OCI-LY7 (cell line): ENCODE measurements around the gene ACSM2A. TPM values are rescaled to one million over a fixed set of nuclear protein-coding genes. Genes with fewer than 3 reads are reported as not detected.
"Not testable (repeated sequence)": the region's sequence is repeated elsewhere in the genome, so short reads cannot be mapped to it uniquely, and the experiment has no call there.

Experiments used
- BruUV-seq: library from RNA; stranded (reverse); fragments of 400-500 nt; replicated peaks from 2 replicates; lab custom pipeline; 2021; lab: Mats Ljungman, UMichigan
- CTCF ChIA-PET: fragments of 300-600 bp; sonication (Branson Sonifier 250); formaldehyde crosslinking; loops from one replicate; lab custom pipeline; 2022; ENCODE audit warnings: antibody characterized with exemption; ENCODE audit not compliant: unreplicated experiment; lab: Charles Lee
- POLR2A ChIA-PET: fragments of 300-600 bp; sonication (Branson Sonifier 250); formaldehyde crosslinking; loops from one replicate; lab custom pipeline; 2022; ENCODE audit warnings: antibody characterized with exemption; lab: Charles Lee
- DNase-seq: peaks from one replicate; pipeline ENCODE4 v3.0.0-alpha.2; 2015; ENCODE audit warnings: low spot score
- H2AFZ ChIP-seq: fragments of 200-600 bp; sonication (generic), shearing (Covaris generic); 2 replicates; pipeline ENCODE4 v1.6.1; 2014; ENCODE audit warnings: mild to moderate bottlenecking, antibody characterized with exemption, low read length, moderate library complexity
- H3K27ac ChIP-seq: fragments of 200-600 bp; sonication (generic); 2 replicates; pipeline ENCODE4 v1.5.1; 2014; ENCODE audit warnings: mixed run types, low read depth, mild to moderate bottlenecking, moderate library complexity, low read length, inconsistent platforms; ENCODE audit not compliant: poor library complexity, severe bottlenecking
- H3K36me3 ChIP-seq: fragments of 200-600 bp; sonication (generic); 2 replicates; pipeline ENCODE4 v1.6.1; 2014; ENCODE audit warnings: mild to moderate bottlenecking, antibody characterized with exemption, low read length, moderate library complexity, mixed read lengths; ENCODE audit not compliant: insufficient read depth
- H3K4me1 ChIP-seq: fragments of 200-600 bp; sonication (generic); 2 replicates; pipeline ENCODE4 v1.5.1; 2014; ENCODE audit warnings: mild to moderate bottlenecking, low read length; ENCODE audit not compliant: insufficient read depth, poor library complexity, severe bottlenecking
- H3K4me2 ChIP-seq: fragments of 200-600 bp; sonication (generic); 2 replicates; pipeline ENCODE4 v1.6.1; 2014; ENCODE audit warnings: mild to moderate bottlenecking, low read length
- H3K4me3 ChIP-seq: fragments of 200-600 bp; sonication (generic); 2 replicates; pipeline ENCODE4 v1.5.1; 2014; ENCODE audit warnings: mild to moderate bottlenecking, low read depth, low read length; ENCODE audit not compliant: poor library complexity, severe bottlenecking
- H3K79me2 ChIP-seq: fragments of 200-600 bp; sonication (generic); 2 replicates; pipeline ENCODE4 v1.6.1; 2016; ENCODE audit warnings: low read depth, mild to moderate bottlenecking, low read length, moderate library complexity, mixed read lengths; ENCODE audit not compliant: insufficient read depth
- H3K9me2 ChIP-seq: fragments of 200-600 bp; sonication (generic); 2 replicates; pipeline ENCODE4 v1.6.1; 2016; ENCODE audit warnings: mild to moderate bottlenecking, low read length, mixed read lengths; ENCODE audit not compliant: insufficient read depth
- H3K9me3 ChIP-seq: fragments of 200-600 bp; sonication (generic); 2 replicates; pipeline ENCODE4 v1.6.1; 2014; ENCODE audit warnings: mild to moderate bottlenecking, mixed run types, low read length, mixed read lengths
- H4K20me1 ChIP-seq: fragments of 200-600 bp; sonication (generic); 2 replicates; pipeline ENCODE4 v1.6.1; 2014; ENCODE audit warnings: mild to moderate bottlenecking, antibody characterized with exemption, low read length, moderate library complexity, mixed read lengths; ENCODE audit not compliant: insufficient read depth
- CTCF ChIP-seq: fragments of 200-600 bp; sonication (generic); conservative IDR thresholded peaks from 2 replicates; pipeline ENCODE4 v1.5.1; 2014; ENCODE audit warnings: mild to moderate bottlenecking, antibody characterized with exemption, low read length, moderate library complexity, mixed read lengths
- EZH2phosphoT487 ChIP-seq: fragments of 200-600 bp; sonication (generic); IDR thresholded peaks from 2 replicates; pipeline ENCODE4 v1.6.1; 2018; ENCODE audit warnings: low read depth, borderline replicate concordance, mild to moderate bottlenecking, mixed run types, antibody characterized with exemption, low read length, moderate library complexity, mixed read lengths
- intact Hi-C: fragments of 100-400 bp; cut with micrococcal nuclease; formaldehyde crosslinking; loops from one replicate; pipeline ENCODE4 v1.10.0; 2022; ENCODE audit not compliant: unreplicated experiment
- total RNA-seq, 2 experiments: library from RNA; depleted of rRNA in 1 of 2; stranded (reverse); fragments of >200 nt in 1 of 2; shearing (Covaris generic) in 1 of 2; gene quantifications; 2 replicates each; pipeline ENCODE4 v1.2.3, GENCODE V29; 2014 to 2022

The ACSM2A gene
- total RNA-seq, 2 experiments from 2014 or later = not detected

DNA sequence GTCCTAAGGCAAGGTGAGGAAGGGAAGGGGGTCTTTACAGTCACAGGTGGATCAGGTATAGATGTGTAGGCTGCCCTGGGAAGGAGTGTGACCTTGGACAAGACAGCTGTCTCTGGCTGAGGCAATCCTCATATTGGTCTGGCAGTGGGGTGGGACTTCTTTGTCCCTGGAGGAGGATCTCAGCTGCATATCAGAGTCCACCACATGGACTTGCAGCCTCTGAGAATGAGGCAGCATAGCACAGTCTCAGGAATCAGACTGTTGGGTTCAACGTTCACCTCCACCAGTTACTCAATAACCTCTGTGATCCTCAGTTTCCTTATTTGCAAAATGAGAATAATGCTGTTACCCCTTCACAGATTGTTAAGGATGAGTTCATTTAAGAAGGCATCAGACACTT lies 33.4 kb downstream of the ACSM2A start:
- Histone ChIP-seq H2AFZ (no peak overlapping the region), H3K36me3 (no peaks in the 10 kb centered on the region), H3K4me1 (no peaks in the 10 kb centered on the region), H3K27ac (no peak overlapping the region), H4K20me1 (no peaks in the 10 kb centered on the region), H3K4me3 (no peak overlapping the region), H3K9me2 (no peaks in the 10 kb centered on the region), H3K9me3 (no peaks in the 10 kb centered on the region), H3K4me2 (no peak overlapping the region), H3K79me2 (no peaks in the 10 kb centered on the region)
- no peak for DNase-seq
- POLR2A ChIA-PET = no interaction called here
- CTCF ChIA-PET = no interaction called here
- no TSS peak for BruUV-seq
- intact Hi-C loops = no loop called here
- TF ChIP-seq EZH2phosphoT487 (no peak), CTCF (no peak)

DNA sequence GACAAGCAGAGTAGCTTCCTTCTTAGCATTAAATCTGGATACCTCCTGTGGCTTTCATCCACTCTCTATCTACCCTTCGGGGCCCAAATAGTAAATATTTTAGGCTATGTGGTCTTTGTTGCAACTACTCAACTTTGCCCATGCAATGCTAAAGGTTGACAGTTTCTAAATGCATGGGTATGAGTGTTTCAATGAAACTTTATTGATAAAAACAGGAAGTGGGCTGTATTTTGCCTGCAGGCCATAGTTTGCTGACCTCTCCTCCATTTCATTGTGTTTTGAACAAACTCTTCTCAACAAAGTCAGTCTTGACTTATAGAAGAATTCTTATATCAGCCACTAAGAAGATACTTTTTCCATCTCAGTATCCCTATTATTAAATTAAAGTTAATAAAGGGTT lies 34.1 kb downstream of the ACSM2A start:
- ChIA-PET POLR2A (no interaction called here), CTCF (no interaction called here)
- H3K4me3 ChIP-seq = no peak overlapping the region
- DNase-seq = no peak
- intact Hi-C loops = no loop called here
- no peaks in the 10 kb centered on the region for H4K20me1 ChIP-seq
- no peaks in the 10 kb centered on the region for H3K9me3 ChIP-seq
- H3K4me2 ChIP-seq = no peak overlapping the region
- no peak overlapping the region for H3K27ac ChIP-seq
- no peaks in the 10 kb centered on the region for H3K9me2 ChIP-seq
- H3K4me1 ChIP-seq = no peaks in the 10 kb centered on the region
- BruUV-seq = no TSS peak
- H3K36me3 ChIP-seq = no peaks in the 10 kb centered on the region
- no peak for TF ChIP-seq CTCF
- TF ChIP-seq EZH2phosphoT487 = no peak
- no peak overlapping the region for H2AFZ ChIP-seq
- no peaks in the 10 kb centered on the region for H3K79me2 ChIP-seq

DNA sequence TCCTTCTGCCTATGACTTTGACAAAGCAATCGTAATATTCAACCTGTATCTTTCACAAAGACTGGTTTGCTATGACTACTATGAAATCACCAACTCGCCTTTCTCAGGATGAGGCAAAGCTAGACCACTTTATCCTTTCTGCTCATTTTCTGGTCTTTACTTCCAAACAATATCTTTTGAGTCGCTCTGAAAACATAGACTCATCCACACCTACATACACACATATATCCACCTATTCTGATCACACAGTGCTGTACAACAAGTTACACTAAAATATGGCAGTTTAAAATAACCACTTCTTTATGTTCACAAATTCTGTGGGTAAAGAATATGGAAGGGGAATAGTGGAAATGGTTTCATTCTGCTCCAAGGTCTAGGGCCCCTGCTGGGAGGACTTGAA lies 39.7 kb downstream of the ACSM2A start:
- H3K36me3 ChIP-seq, H3K79me2 ChIP-seq, BruUV-seq, H3K4me1 ChIP-seq, H3K9me3 ChIP-seq, intact Hi-C loops, H3K9me2 ChIP-seq, H4K20me1 ChIP-seq, H2AFZ ChIP-seq, DNase-seq, H3K27ac ChIP-seq, H3K4me2 ChIP-seq, H3K4me3 ChIP-seq, POLR2A ChIA-PET, CTCF ChIA-PET: not testable (repeated sequence)

GRCh38 chr16:20491448-20491847 lies 40.1 kb downstream of the ACSM2A start:
- H3K36me3 ChIP-seq, H3K9me3 ChIP-seq, H3K4me3 ChIP-seq, H3K4me1 ChIP-seq, DNase-seq, H2AFZ ChIP-seq, POLR2A ChIA-PET, H3K9me2 ChIP-seq, H4K20me1 ChIP-seq, intact Hi-C loops, BruUV-seq, H3K79me2 ChIP-seq, CTCF ChIA-PET, H3K27ac ChIP-seq, H3K4me2 ChIP-seq: not testable (repeated sequence)
